Mammary epithelial cell (primary cell): ENCODE data around the gene SPIN2A.

Experiments
- EZH2 ChIP-seq: IDR thresholded peaks from 2 replicates; pipeline ENCODE4 v1.6.1; 2012; ENCODE audit warnings: low read length, inconsistent platforms, borderline replicate concordance
- TF ChIP-seq, protein P1 (sequence below), 2 donors: IDR thresholded peaks in 1 of 2; conservative IDR thresholded peaks in 1 of 2; 2 replicates each; pipeline ENCODE4 v1.5.1; 2011 to 2012; ENCODE audit warnings: inconsistent platforms in 2 of 2, low read length in 2 of 2, mild to moderate bottlenecking in 2 of 2, control low read depth in 1 of 2, low read depth in 1 of 2; ENCODE audit not compliant: insufficient read depth in 1 of 2; ENCODE audit errors: extremely low read depth in 1 of 2

GRCh38 chrX:57135287-57135686 is 1.9 kb downstream of the SPIN2A start:
- TF ChIP-seq, protein P1, sequence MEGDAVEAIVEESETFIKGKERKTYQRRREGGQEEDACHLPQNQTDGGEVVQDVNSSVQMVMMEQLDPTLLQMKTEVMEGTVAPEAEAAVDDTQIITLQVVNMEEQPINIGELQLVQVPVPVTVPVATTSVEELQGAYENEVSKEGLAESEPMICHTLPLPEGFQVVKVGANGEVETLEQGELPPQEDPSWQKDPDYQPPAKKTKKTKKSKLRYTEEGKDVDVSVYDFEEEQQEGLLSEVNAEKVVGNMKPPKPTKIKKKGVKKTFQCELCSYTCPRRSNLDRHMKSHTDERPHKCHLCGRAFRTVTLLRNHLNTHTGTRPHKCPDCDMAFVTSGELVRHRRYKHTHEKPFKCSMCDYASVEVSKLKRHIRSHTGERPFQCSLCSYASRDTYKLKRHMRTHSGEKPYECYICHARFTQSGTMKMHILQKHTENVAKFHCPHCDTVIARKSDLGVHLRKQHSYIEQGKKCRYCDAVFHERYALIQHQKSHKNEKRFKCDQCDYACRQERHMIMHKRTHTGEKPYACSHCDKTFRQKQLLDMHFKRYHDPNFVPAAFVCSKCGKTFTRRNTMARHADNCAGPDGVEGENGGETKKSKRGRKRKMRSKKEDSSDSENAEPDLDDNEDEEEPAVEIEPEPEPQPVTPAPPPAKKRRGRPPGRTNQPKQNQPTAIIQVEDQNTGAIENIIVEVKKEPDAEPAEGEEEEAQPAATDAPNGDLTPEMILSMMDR (conservative IDR thresholded peaks at IDR 0.05 in 1 of 2, IDR thresholded peaks at IDR 0.05 in 1 of 2; ENCODE audit: extremely low read depth in 1 of 2, insufficient read depth in 1 of 2, low read depth in 1 of 2, low read length in 2 of 2): no peak
- TF ChIP-seq EZH2: no peak
